Measurements from ENCODE around the gene CD300H.

GRCh38 chr17:74521701-74522201, 45.6 kb downstream of the CD300H start:
- TF ChIP-seq TAF1 (IDR thresholded peaks at IDR 0.05; ENCODE audit: low read depth): no peak
- TF ChIP-seq EP300 (IDR thresholded peaks at IDR 0.05; ENCODE audit: borderline replicate concordance): no peak
- TF ChIP-seq RAD21 (IDR thresholded peaks at IDR 0.05; ENCODE audit: low read depth): no peak
- TF ChIP-seq YY1 (IDR thresholded peaks at IDR 0.05; ENCODE audit: low read depth): no peak
- TF ChIP-seq FOXM1 (IDR thresholded peaks at IDR 0.05; ENCODE audit: borderline replicate concordance, low read depth): no peak
- TF ChIP-seq ZBTB7A (IDR thresholded peaks at IDR 0.05; ENCODE audit: low read depth): no peak
- no peak for TF ChIP-seq CREB1 (IDR thresholded peaks at IDR 0.05; ENCODE audit: low read depth)
- no peak for TF ChIP-seq CEBPB (IDR thresholded peaks at IDR 0.05)
- no peak for TF ChIP-seq REST (IDR thresholded peaks at IDR 0.05; ENCODE audit: low read depth)

All from Ishikawa (cell line).